Measurements from ENCODE around the gene ARID1B.

The ARID1B gene

DNA sequence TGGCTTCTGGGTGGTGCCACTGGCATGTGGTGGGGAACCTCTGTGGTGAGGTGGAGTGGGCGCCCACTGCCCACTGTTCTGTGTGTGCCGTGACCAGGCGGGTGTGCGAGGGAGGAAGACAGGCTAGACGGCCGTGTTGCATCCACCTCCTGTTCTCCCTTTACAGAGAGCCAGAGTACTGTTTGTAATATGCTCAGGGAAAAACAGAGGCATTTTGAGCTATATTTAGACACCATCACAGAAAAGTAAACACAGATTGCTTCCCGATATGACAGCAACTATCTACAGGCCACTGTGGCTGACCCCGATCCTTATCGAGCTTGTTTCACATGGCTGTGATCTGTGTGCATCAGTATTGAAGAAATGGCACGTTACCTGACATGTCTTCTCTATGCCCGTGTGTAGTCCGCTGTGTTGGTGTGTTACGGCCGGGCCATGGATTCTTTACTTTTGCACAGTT is 45.6 kb downstream of the ARID1B start:
- no peak overlapping the region for H3K27ac ChIP-seq (ENCODE audit: low read length)
- no peaks in the 10 kb centered on the region for H3K27me3 ChIP-seq (replicated peaks; ENCODE audit: insufficient read depth, low read length)
- no peaks in the 10 kb centered on the region for H3K9me3 ChIP-seq (replicated peaks; ENCODE audit: insufficient read depth, low read length)
- no peak for TF ChIP-seq EZH2 (optimal IDR thresholded peaks at IDR 0.05; ENCODE audit: low read depth, low read length)
- TF ChIP-seq, protein P1, sequence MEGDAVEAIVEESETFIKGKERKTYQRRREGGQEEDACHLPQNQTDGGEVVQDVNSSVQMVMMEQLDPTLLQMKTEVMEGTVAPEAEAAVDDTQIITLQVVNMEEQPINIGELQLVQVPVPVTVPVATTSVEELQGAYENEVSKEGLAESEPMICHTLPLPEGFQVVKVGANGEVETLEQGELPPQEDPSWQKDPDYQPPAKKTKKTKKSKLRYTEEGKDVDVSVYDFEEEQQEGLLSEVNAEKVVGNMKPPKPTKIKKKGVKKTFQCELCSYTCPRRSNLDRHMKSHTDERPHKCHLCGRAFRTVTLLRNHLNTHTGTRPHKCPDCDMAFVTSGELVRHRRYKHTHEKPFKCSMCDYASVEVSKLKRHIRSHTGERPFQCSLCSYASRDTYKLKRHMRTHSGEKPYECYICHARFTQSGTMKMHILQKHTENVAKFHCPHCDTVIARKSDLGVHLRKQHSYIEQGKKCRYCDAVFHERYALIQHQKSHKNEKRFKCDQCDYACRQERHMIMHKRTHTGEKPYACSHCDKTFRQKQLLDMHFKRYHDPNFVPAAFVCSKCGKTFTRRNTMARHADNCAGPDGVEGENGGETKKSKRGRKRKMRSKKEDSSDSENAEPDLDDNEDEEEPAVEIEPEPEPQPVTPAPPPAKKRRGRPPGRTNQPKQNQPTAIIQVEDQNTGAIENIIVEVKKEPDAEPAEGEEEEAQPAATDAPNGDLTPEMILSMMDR (IDR thresholded peaks at IDR 0.05; ENCODE audit: low read length), result no peak
- no peak for TF ChIP-seq EZH2phosphoT487 (IDR thresholded peaks at IDR 0.05; ENCODE audit: low read length)
- H2AFZ ChIP-seq (ENCODE audit: low read length), result no peak overlapping the region
- H3K4me2 ChIP-seq (ENCODE audit: low read depth, low read length), result no peak overlapping the region
- H3F3A ChIP-seq (ENCODE audit: insufficient read depth, low read length), result no peaks in the 10 kb centered on the region
- no peaks in the 10 kb centered on the region for H4K20me1 ChIP-seq (ENCODE audit: insufficient read depth, low read length)
- H3K4me1 ChIP-seq (ENCODE audit: low read length), result no peaks in the 10 kb centered on the region
- H3K79me2 ChIP-seq (ENCODE audit: low read length), result peaks cover 94% of the 10 kb centered on the region
- no peaks in the 10 kb centered on the region for H3K36me3 ChIP-seq (replicated peaks; ENCODE audit: insufficient read depth, low read length)
- H3K9ac ChIP-seq (ENCODE audit: low read length), result no peak overlapping the region
- no peak for DNase-seq
- H3K4me3 ChIP-seq (ENCODE audit: low read length), result no peak overlapping the region
- H3K9me2 ChIP-seq (replicated peaks; ENCODE audit: insufficient read depth, low read length), result no peaks in the 10 kb centered on the region

DNA sequence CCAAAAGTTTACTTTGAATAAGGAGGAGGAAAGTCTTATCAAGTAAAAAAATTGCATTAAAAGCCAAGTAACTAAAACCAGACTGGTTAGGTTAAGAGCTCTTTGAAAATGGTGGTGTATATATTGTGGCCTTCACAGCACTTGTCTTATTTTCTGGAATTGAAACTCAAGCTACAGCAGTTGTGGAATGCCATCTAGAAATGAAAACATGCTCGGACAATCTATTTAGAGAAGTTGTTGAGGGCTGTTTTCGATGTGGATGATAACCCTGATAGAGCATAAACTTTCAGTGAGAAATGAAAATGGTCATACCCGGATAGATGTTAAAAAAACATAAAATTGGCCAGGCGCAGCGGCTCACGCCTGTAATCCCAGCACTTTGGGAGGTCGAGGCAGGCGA is 47.0 kb downstream of the ARID1B start:
- Histone ChIP-seq H3K9ac (ENCODE audit: low read length) (no peak overlapping the region), H2AFZ (ENCODE audit: low read length) (no peak overlapping the region), H3K36me3 (replicated peaks; ENCODE audit: insufficient read depth, low read length) (no peaks in the 10 kb centered on the region), H3K4me1 (ENCODE audit: low read length) (no peaks in the 10 kb centered on the region), H3K9me2 (replicated peaks; ENCODE audit: insufficient read depth, low read length) (no peaks in the 10 kb centered on the region), H3K27ac (ENCODE audit: low read length) (no peak overlapping the region), H3K79me2 (ENCODE audit: low read length) (peaks cover 90% of the 10 kb centered on the region), H3K4me3 (ENCODE audit: low read length) (no peak overlapping the region), H3K4me2 (ENCODE audit: low read depth, low read length) (no peak overlapping the region), H3F3A (ENCODE audit: insufficient read depth, low read length) (no peaks in the 10 kb centered on the region), H3K27me3 (replicated peaks; ENCODE audit: insufficient read depth, low read length) (no peaks in the 10 kb centered on the region), H3K9me3 (replicated peaks; ENCODE audit: insufficient read depth, low read length) (no peaks in the 10 kb centered on the region), H4K20me1 (ENCODE audit: insufficient read depth, low read length) (no peaks in the 10 kb centered on the region)
- TF ChIP-seq EZH2 (optimal IDR thresholded peaks at IDR 0.05; ENCODE audit: low read depth, low read length), result no peak
- TF ChIP-seq EZH2phosphoT487 (IDR thresholded peaks at IDR 0.05; ENCODE audit: low read length), result no peak
- TF ChIP-seq, protein P1 (IDR thresholded peaks at IDR 0.05; ENCODE audit: low read length), result no peak
- no peak for DNase-seq

DNA sequence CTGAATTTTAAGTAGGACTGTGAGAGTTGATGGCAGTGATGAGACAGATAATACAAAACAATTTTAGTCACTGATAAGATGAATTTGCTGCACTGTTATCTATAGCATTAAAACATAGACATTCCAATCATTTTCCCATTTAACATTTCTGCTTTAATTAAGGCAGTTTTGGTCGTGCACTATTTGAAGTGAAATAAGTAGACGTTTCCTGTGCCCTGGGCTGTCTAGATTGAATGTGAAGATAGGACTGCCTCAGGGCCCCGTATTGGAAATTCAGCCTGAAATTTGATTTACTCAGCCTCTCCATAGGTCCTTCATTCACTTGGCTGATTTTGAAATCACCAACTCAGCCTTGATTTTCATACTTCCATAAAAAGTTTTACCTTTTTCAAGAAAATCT is 48.3 kb downstream of the ARID1B start:
- Histone ChIP-seq H3K79me2 (ENCODE audit: low read length) (peaks cover 82% of the 10 kb centered on the region), H4K20me1 (ENCODE audit: insufficient read depth, low read length) (no peaks in the 10 kb centered on the region), H3K9me3 (replicated peaks; ENCODE audit: insufficient read depth, low read length) (no peaks in the 10 kb centered on the region), H3K9ac (ENCODE audit: low read length) (no peak overlapping the region), H3K4me2 (ENCODE audit: low read depth, low read length) (no peak overlapping the region), H3F3A (ENCODE audit: insufficient read depth, low read length) (no peaks in the 10 kb centered on the region), H3K4me1 (ENCODE audit: low read length) (no peaks in the 10 kb centered on the region), H3K9me2 (replicated peaks; ENCODE audit: insufficient read depth, low read length) (no peaks in the 10 kb centered on the region), H3K36me3 (replicated peaks; ENCODE audit: insufficient read depth, low read length) (no peaks in the 10 kb centered on the region), H3K4me3 (ENCODE audit: low read length) (no peak overlapping the region), H3K27me3 (replicated peaks; ENCODE audit: insufficient read depth, low read length) (no peaks in the 10 kb centered on the region), H3K27ac (ENCODE audit: low read length) (no peak overlapping the region), H2AFZ (ENCODE audit: low read length) (no peak overlapping the region)
- no peak for DNase-seq
- TF ChIP-seq EZH2phosphoT487 (IDR thresholded peaks at IDR 0.05; ENCODE audit: low read length), result no peak
- TF ChIP-seq, protein P1 (IDR thresholded peaks at IDR 0.05; ENCODE audit: low read length), result no peak
- no peak for TF ChIP-seq EZH2 (optimal IDR thresholded peaks at IDR 0.05; ENCODE audit: low read depth, low read length)

Data from MM.1S (cell line).